HG02642 (cell line): ENCODE measurements around the gene NUP210.
"Not testable (repeated sequence)": the region's sequence is repeated elsewhere in the genome, so short reads cannot be mapped to it uniquely, and the experiment has no call there.

ENCODE experiments used
- ATAC-seq: cut with Tn5 transposase; IDR thresholded peaks from one replicate; pipeline ENCODE4 v1.9.1; 2021; ENCODE audit warnings: mild to moderate bottlenecking; ENCODE audit not compliant: unreplicated experiment, poor library complexity

Gene NUP210

GRCh38 chr3:13430411-13430875, 10.3 kb upstream of the NUP210 start:
- not testable (repeated sequence) for ATAC-seq

GRCh38 chr3:13429631-13430291, 9.6 kb upstream of the NUP210 start:
- no peak for ATAC-seq

GRCh38 chr3:13428678-13429077, 8.6 kb upstream of the NUP210 start:
- ATAC-seq = not testable (repeated sequence)

DNA sequence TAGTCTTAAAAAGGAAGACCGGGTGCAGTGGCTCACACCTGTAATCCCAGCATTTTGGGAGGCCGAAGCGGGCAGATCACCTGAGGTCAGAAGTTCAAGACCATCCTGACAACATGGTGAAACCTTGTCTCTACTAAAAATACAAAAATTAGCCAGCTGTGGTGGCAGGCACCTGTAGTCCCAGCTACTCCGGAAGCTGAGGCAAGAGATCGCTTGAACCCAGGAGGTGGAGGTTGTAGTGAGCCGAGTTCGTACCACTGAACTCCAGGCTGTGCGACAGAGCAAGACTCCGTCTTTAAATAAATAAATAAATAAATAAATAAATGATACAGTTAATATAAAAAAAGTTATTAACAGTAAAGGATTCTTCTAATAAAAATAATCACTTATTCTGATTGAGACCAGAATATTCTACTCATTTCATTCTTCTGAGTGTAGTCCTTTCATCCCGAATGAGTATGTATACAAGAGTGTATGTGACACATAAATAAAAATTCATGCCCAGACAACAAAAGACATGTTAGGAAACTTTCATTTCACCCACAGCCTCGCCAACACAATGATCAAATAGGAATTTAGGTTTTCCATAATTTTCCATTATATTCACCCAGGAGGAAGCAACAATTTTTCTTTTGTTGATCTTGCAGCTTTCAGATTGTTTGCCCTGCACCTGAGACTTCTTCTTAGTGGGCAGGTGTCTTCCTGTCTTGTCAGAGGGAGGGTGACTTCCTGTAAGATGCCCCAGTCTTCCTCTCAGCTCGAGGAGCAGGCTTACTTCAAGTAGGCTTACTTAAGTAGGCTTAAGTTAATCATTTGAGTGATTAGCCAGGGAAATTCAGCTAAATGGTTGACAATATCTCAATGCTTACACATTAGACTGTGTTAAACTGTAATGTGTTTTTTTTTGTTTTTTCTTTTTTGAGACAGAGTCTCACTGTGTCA, 7.8 kb upstream of the NUP210 start:
- ATAC-seq = no peak

DNA sequence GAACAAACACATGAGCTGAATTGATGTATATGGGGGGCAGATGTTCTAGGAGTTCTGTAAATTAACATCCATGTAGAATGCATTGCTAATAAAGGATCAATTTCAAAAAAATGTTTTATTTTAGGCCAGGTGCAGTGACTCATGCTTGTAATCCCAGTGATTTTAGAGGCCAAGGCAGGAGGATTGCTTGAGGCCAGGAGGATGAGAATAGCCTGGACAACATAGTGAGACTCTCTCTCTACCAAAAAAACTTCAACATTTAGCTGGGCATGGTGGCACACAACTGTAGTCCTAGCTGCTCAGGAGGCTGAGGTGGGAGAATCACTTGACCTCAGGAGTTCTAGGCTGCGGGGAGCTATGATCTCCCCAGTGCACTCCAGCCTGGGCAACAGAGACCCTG, 6.5 kb upstream of the NUP210 start:
- ATAC-seq = no peak

- no peak for ATAC-seq
These were observed 5.6 kb upstream of the NUP210 start for GRCh38 chr3:13425689-13426088.

GRCh38 chr3:13424865-13425617, 4.9 kb upstream of the NUP210 start:
- no peak for ATAC-seq

- no peak for ATAC-seq
These were observed 4.2 kb upstream of the NUP210 start for GRCh38 chr3:13424141-13424844.

DNA sequence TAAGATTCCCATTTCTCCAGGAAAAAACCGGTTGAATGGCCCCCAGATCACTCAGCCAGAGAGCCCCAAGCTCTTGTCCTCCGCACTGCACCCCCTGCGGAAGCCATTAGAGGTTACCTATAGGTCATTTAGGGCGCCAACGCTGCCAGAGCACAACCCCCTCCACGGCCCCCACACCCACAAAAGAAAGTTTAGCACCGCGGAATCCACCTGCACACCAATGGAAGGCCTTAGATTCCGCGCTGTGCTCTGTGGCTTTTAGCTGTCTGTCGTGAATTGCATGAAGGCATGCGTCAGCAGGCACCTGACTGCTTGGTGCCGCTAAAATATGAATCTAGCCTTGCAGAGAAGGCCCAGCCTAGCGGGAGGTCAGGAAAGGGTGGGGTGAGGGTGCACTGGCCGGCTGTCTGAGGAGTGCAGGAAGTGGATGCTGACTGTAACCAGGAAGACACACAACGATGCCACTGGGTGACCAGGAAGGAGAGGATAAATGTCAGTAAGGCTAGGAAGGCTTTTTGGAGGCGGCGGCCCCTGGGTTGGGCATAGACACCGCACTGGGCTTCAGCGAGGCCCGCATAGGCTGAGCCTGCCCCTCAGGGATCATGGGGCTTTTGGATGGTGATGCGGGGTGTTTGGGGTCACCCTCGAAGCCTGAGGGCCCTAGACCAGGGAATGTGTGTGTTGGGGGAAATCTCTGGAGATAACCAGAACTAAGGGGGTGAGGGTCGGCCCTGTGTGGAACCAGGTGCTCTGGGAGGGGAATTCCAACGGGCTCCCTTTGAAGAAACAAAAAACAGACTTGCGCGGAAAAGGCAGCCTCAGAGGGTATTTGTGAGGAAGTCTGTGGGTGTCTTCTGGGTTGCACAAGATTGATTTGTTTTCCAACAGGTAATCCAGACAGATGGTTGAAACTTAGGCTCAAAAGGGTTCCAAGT, 976 bp upstream of the NUP210 start:
- ATAC-seq = peak; percentile 25

GRCh38 chr3:13419505-13420044, 547 bp downstream of the NUP210 start:
- peak; percentile 51 for ATAC-seq

- no peak for ATAC-seq
These were observed 2.8 kb downstream of the NUP210 start for GRCh38 chr3:13417166-13417947.

- no peak for ATAC-seq
These were observed 3.9 kb downstream of the NUP210 start for GRCh38 chr3:13415997-13416793.

DNA sequence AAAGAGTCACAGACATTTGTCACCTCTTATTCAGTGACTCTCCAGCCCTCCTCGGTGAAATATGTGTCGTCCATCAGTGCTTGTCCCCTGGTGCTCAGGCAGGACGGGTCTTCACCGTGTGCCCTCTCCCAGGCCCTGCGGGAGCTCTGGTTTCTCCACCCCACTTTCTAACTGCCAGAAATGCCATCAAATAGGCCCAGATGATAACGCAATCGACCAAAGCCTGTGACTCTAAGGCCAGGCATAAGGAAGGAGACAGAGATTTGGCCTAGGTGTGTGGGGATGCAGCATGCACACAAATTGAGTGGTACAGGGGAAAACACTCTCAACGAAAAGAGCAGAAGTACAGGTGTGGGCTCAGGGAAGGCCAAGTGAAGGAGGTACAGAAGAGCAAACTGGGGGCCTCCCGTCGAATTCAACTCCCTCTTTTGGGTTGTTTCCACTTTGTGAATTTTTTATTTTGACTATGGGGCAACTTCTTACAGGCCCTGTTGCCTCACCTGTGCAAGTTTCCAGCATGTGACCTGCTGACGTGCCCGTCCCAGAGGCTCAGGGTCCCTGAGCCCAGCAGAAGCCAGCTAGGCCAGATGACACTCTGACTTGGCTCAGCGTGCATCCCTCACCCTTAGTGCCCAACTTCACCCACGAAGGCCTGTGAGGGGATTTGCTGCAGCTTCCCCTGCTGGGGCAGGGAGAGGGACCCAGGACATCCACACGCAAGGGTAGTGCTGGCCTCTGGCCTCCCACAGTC, 4.7 kb downstream of the NUP210 start:
- ATAC-seq = no peak

DNA sequence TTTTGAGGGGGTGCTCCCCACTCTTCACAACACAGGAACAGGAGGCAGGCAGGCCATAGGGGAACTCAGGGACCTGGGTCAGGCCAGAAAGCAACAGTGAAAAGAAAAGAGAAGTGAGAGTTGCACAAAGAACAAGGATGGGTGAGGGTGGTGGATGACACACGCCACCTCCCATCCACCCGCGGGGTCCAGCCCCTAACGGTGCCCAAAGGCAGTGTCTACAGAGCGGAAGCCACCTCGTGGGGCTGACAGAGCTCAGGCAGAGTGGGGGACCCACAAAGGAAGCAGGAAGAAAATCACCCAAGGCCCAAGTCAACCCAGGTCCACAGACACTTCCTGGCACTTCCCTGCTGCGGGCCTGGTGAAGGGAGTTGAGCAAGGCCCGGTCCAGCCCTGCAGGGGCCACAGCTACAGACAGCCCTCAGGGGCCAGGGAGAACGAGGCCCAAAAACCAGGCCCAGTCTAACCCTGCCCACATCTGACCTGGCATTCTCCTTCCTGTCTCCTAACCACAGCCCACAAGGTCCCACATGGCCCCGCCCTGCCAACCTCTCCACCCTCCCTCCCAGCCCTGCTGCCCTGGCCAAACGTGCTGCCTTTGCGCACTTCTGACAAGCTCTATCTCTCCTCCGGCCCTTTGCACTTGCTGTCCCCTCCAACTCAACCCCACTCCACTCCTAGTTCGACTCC, 5.9 kb downstream of the NUP210 start:
- ATAC-seq = peak; percentile 90

DNA sequence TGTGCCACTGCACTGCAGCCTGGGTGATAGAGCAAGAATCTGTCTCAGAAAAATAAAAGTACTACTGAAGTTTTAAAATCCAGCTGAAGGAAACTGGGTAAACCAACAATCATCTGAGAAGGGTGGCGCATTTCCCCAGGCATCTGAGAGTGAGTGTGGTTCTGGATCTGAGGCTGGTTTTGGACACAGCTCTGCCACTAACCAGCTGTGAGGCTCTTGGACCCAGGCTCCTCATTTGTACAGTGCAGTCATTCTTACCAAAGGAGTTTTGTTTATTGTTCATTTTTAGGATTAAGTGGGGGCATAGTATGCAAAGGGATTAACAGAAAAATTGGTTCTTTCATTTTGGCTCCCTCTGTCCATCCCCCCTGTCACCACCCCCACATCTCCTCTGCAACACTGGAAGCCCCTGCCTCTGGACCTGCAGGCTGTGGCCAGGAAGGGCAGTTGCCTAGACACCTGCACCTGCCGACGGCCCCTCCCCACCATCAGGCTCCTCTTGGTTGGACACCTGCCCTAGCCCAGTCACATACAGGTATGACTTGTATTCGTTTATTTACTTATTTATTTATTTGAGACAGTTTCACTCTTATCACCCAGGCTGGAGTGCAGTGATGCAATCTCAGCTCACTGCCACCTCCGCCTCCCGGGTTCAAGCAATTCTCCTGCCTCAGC, 8.8 kb downstream of the NUP210 start:
- no peak for ATAC-seq
